ENCODE results near the gene DPM2.

DNA sequence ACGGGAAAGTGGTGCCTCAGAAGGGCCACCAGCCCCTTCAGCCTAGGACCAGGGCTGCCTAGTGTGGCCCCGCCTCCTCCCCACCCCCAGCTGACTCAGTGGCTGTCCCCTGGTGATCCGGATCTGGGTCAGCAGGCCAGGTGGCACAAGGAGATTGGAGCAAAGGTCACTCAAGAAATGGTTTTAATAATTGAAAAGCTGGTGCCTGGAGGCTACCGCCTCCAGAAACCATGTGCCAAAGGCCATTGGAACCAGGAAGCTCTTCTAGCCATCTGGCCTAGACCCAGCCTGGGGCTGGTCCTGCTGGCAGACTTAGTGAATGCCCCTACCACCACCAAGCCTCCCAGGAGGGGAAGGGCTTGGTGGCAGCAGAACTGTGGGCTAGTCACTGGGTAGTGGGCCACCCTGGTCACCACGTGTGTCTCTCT is 22.3 kb downstream of the DPM2 start:
- TF ChIP-seq, protein P1, sequence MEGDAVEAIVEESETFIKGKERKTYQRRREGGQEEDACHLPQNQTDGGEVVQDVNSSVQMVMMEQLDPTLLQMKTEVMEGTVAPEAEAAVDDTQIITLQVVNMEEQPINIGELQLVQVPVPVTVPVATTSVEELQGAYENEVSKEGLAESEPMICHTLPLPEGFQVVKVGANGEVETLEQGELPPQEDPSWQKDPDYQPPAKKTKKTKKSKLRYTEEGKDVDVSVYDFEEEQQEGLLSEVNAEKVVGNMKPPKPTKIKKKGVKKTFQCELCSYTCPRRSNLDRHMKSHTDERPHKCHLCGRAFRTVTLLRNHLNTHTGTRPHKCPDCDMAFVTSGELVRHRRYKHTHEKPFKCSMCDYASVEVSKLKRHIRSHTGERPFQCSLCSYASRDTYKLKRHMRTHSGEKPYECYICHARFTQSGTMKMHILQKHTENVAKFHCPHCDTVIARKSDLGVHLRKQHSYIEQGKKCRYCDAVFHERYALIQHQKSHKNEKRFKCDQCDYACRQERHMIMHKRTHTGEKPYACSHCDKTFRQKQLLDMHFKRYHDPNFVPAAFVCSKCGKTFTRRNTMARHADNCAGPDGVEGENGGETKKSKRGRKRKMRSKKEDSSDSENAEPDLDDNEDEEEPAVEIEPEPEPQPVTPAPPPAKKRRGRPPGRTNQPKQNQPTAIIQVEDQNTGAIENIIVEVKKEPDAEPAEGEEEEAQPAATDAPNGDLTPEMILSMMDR (IDR thresholded peaks at IDR 0.05): no peak
- no peak for TF ChIP-seq POLR2A (IDR thresholded peaks at IDR 0.05)
